ENCODE results near the gene HOXB4.

Gene HOXB4

DNA sequence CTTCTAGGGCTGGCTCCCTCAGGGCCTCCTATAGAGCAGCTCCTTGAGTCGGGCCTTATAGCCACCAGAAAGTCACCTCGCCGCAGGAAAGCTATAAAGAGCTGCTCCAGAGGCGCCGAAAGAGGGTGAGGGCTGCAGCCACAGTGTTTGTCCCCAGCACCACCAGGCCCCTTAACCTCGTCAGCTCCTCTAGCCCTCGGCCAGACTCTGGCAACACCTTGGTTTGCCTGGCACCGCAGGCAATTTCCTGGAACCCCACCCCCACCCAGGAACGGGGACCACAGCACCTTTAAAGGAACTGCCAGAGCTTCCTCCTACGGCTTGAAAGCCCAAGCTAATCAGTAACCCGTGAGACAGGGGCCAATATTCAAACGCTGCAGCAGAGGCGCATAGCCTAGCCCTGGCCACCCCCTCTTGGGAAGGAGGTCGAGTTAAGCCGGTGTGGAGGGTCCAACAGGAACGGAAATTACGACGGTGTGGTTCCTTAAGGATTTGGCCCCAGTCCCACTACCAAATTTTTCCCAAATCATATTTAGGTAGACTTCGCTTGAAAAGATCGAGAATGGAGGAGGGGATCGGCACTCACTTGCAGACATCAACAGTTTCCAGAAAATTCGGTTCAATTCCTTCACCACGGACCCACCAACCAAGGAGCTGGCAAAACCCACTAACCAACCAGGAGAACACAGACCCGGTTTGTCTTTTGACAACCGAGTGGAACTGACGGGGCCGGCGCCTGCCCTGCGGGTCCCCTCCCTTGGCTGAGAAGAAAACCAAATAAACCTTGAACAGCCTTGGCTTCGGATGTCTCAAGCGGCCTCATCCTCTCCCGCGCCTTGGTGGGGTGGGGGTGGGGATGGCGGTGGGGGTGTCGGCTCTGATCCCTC, 23.6 kb upstream of the HOXB4 start:
- no peak for DNase-seq (ENCODE audit: low read depth)

DNA sequence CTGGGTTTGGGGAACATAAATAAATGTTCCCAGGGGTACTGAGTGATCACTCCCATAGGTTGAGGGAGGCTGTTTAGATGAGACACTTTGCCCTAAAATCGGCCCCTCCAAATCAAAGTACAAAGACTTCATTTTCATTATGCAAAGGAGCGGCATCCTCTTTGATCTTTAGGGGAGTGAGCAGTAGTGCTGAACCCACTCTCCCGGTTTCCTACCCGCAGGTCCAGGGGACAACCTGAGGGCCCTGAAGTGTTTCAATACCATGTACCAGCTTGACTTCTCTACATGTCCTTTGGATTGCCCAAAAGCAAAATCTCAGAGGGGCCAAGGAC, 23.0 kb upstream of the HOXB4 start:
- no peak for DNase-seq (ENCODE audit: low read depth)

DNA sequence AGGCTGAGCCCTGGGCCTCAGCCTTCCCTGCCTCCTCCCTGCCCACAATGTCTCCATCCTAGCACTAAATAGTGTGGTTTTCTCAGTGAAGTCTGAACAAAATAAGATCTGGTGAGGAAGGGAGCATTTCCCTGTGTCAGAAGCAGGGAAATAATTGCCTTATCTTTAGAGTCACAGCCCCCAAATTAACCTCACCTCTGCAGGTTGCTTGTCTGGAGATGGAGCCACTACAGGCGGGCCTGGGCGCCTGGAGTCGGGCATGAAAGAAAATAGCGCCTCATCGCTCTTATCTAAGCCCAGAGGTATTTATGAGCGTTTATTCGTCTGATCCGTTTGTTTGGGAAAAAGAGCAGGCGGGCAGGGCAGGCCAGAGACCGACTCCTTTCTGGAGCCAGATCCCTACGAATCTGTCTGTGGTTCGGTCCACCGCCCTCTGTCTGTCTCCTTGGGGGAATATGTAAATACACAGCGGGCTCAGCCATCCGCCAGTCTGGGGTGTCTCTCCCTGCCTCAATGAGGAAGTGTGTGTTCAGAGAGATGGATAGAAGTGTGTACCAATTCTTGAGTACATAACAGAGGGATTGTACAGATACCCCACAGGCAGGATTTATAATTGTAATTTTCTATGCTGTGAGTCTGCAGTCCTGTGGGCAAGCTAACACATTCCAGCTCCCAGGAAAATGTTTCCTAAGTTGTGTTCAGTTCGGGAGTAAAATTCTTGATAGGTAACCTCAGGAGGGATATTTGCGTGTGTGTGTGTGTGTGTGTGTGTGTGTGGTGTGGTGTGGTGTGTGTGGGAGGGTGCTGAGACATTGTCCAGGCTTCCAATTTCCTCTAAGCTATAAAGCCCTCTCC, 22.3 kb upstream of the HOXB4 start:
- no peak for DNase-seq (ENCODE audit: low read depth)

GRCh38 chr17:48599354-48599753, 21.2 kb upstream of the HOXB4 start:
- no peak for DNase-seq (ENCODE audit: low read depth)

GRCh38 chr17:48598736-48599135, 20.6 kb upstream of the HOXB4 start:
- DNase-seq (ENCODE audit: low read depth) = no peak

- no peak for DNase-seq (ENCODE audit: low read depth)
These were observed 19.9 kb upstream of the HOXB4 start for GRCh38 chr17:48597778-48598631.

DNA sequence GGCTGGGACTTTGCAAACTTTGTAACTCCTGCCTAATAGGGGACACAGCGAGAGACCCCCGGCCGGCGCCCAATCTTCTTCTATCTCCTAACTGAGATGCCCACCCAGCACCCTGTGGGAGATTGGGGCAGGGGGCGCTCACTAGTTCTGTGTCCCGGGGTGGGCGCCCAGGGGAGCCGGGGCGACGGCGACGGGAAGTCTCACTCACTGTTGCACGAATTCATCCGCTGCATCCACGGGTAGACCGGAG, 19.3 kb upstream of the HOXB4 start:
- no peak for DNase-seq (ENCODE audit: low read depth)

- no peak for DNase-seq (ENCODE audit: low read depth)
These were observed 18.8 kb upstream of the HOXB4 start for GRCh38 chr17:48596735-48597527.

GRCh38 chr17:48596000-48596734, 18.0 kb upstream of the HOXB4 start:
- DNase-seq (ENCODE audit: low read depth) = no peak

- no peak for DNase-seq (ENCODE audit: low read depth)
These were observed 17.3 kb upstream of the HOXB4 start for GRCh38 chr17:48595278-48595999.

GRCh38 chr17:48594538-48595277, 16.6 kb upstream of the HOXB4 start:
- DNase-seq (ENCODE audit: low read depth) = no peak

DNA sequence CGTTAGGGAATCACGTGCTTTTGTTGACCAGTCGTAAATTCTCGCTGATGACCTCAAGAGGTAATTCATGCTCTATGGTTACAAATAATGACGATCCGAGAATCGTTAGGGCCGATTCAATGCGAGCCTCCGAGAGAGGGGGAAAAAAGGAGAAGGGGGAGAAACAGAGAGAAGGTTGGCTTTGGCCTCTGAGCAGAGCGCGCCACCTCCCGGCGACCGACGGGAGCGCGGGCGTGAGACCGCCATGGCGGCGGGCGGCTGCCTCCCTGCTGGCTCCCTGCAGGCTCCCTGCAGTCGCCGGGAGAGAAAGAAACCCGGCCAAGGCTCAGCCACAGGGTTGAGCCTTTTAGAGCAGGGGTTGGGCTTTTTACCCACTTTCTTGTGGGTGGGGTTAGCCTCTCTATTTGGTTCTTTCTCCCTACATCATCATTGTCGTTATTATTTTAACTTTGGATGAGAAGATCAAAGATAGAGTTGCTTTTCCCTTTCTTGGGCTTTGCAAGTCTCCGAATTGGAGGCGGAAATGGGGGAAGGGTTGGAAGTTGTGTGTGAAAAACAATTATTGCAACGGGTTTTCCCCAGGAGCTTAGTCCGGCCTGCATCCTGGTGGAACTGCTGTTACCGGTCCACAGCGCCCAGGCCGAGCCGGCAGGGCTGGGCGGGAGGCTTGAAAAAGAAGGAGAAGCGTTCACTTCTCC, 15.8 kb upstream of the HOXB4 start:
- DNase-seq (ENCODE audit: low read depth) = peak; percentile 75

- DNase-seq (ENCODE audit: low read depth) = no peak
These were observed 15.1 kb upstream of the HOXB4 start, which contains the start of gene HOXB5 for GRCh38 chr17:48593126-48593829. HOXB5 (minus strand) TSS chr17:48593779; CDS start chr17:48593682, 97 bp downstream.

- no peak for DNase-seq (ENCODE audit: low read depth)
These were observed 14.4 kb upstream of the HOXB4 start for GRCh38 chr17:48592577-48592976.

DNA sequence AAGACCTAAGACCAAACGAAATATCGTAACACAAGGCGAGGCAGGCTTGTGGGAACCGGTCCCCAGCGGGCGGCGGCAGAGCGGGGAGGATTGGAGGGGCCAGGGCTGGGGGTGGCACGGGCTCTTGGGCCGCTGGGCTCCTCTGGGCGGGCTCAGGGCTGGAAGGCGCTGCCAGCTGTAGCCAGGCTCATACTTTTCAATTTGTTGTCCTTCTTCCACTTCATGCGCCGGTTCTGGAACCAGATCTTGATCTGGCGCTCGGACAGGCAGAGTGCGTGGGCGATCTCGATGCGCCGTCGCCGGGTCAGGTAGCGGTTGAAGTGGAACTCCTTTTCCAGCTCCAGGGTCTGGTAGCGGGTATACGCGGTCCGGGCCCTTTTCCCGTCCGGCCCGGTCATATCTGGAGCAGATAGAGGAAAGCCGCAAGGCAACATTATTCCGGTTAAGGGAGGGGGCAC, 13.9 kb upstream of the HOXB4 start:
- DNase-seq (ENCODE audit: low read depth) = no peak

- no peak for DNase-seq (ENCODE audit: low read depth)
These were observed 13.3 kb upstream of the HOXB4 start for GRCh38 chr17:48591255-48592056.

GRCh38 chr17:48590607-48591161, 12.5 kb upstream of the HOXB4 start:
- DNase-seq (ENCODE audit: low read depth) = no peak

Data from activated T-cell treated with anti-CD3 and anti-CD28 coated beads for 24 hours (primary cell).